Panc1 (cell line): ENCODE data around the gene INTS11.

ENCODE experiments used
- CTCF ChIP-seq: fragments of 450-650 bp; IDR thresholded peaks from 2 replicates; pipeline ENCODE4 v1.5.1; 2017; ENCODE audit warnings: mild to moderate bottlenecking
- SIN3A ChIP-seq: IDR thresholded peaks from 2 replicates; pipeline ENCODE4 v1.6.1; 2012; ENCODE audit warnings: low read depth, mild to moderate bottlenecking, low read length, moderate library complexity, borderline replicate concordance; ENCODE audit not compliant: insufficient read depth
- TCF7L2 ChIP-seq: IDR thresholded peaks from 2 replicates; pipeline ENCODE4 v1.6.1; 2011; ENCODE audit warnings: mild to moderate bottlenecking, low read depth, low read length, inconsistent platforms

- TF ChIP-seq CTCF = no peak
- TF ChIP-seq SIN3A = no peak
- no peak for TF ChIP-seq TCF7L2
Observed at GRCh38 chr1:1326075-1326605, 1.7 kb upstream of the INTS11 start.
